ENCODE measurements around the gene TNFAIP8L2. TPM values are rescaled to one million over a fixed set of nuclear protein-coding genes. Genes with fewer than 3 reads are reported as not detected.

The TNFAIP8L2 gene
- total RNA-seq, 1 donor from 2014 or later = not detected

DNA sequence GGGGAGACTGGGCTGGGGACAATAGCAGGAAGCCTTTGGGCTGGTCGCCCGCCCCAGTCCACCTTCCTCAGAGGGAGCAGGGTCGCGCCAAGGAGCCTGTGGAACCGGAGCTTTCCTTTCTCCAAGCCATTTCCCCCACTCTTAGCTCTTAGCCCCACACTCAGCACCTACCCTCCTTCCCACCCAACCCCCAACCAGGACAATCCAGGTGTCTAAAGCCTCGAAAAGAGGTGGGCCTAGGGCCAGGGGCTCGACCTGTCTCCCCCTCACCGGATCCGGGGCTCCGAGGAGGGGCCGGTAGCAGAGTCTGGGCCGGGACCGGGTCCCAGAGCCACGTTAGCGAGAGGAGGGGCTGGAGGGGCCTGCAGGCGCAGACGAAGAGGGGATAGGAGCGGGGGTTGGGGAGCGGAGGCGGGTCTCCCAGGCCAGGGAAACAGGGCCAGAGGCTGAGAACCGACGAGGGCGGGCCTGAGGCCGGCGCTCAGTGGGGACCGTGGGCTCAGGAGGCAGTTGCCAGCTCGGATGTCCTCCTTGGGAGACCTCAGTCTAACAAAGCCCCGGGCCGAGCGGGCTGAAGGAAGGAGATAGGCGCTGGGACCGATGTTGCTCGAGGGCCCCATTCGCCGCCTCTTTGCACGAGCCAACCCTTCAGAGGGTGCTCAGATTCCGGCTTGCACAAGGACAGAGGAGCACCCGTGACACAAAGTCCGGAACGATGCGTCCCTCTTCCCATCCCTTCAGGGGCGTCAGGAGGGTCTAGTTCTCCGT lies 11.0 kb upstream of the TNFAIP8L2 start:
- peak; percentile 45 for DNase-seq
- Mint-ChIP-seq H3K36me3 (ENCODE audit: unreplicated experiment) (no peaks in the 10 kb centered on the region), H3K27me3 (ENCODE audit: unreplicated experiment) (peaks cover 7% of the 10 kb centered on the region), H3K4me1 (ENCODE audit: low read depth, unreplicated experiment) (peaks cover 29% of the 10 kb centered on the region), H3K27ac (ENCODE audit: unreplicated experiment) (peak overlapping the region; percentile 91), H3K4me3 (ENCODE audit: unreplicated experiment) (peak overlapping the region; percentile 99), H3K9me3 (ENCODE audit: unreplicated experiment) (peaks cover 6% of the 10 kb centered on the region)
- TF ChIP-seq, protein P1, sequence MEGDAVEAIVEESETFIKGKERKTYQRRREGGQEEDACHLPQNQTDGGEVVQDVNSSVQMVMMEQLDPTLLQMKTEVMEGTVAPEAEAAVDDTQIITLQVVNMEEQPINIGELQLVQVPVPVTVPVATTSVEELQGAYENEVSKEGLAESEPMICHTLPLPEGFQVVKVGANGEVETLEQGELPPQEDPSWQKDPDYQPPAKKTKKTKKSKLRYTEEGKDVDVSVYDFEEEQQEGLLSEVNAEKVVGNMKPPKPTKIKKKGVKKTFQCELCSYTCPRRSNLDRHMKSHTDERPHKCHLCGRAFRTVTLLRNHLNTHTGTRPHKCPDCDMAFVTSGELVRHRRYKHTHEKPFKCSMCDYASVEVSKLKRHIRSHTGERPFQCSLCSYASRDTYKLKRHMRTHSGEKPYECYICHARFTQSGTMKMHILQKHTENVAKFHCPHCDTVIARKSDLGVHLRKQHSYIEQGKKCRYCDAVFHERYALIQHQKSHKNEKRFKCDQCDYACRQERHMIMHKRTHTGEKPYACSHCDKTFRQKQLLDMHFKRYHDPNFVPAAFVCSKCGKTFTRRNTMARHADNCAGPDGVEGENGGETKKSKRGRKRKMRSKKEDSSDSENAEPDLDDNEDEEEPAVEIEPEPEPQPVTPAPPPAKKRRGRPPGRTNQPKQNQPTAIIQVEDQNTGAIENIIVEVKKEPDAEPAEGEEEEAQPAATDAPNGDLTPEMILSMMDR (IDR thresholded peaks at IDR 0.05; ENCODE audit: partially characterized antibody, unreplicated experiment) = no peak

DNA sequence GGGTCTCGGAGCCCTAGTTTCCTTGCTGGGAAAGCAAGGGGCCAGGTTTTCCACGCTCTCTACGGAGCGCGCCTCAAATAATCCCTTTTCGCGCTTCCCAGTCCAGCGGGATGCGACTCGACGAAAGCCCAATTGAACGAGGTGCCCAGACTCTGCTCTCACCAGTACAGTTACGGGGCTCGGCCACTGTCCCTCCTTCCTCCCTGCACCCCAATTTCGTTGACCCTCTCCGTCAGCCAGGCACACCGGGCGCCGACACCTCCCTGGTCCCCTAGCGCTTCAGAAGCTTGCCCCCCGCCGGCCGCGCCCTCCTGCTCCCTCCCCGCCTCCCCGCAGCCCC lies 10.4 kb upstream of the TNFAIP8L2 start:
- TF ChIP-seq, protein P1 (IDR thresholded peaks at IDR 0.05; ENCODE audit: partially characterized antibody, unreplicated experiment) = no peak
- peaks cover 7% of the 10 kb centered on the region for H3K27me3 Mint-ChIP-seq (ENCODE audit: unreplicated experiment)
- H3K36me3 Mint-ChIP-seq (ENCODE audit: unreplicated experiment) = no peaks in the 10 kb centered on the region
- no peak for DNase-seq
- H3K9me3 Mint-ChIP-seq (ENCODE audit: unreplicated experiment) = peaks cover 6% of the 10 kb centered on the region
- H3K27ac Mint-ChIP-seq (ENCODE audit: unreplicated experiment) = peak overlapping the region; percentile 91
- H3K4me3 Mint-ChIP-seq (ENCODE audit: unreplicated experiment) = peak overlapping the region; percentile 99
- H3K4me1 Mint-ChIP-seq (ENCODE audit: low read depth, unreplicated experiment) = peaks cover 29% of the 10 kb centered on the region

DNA sequence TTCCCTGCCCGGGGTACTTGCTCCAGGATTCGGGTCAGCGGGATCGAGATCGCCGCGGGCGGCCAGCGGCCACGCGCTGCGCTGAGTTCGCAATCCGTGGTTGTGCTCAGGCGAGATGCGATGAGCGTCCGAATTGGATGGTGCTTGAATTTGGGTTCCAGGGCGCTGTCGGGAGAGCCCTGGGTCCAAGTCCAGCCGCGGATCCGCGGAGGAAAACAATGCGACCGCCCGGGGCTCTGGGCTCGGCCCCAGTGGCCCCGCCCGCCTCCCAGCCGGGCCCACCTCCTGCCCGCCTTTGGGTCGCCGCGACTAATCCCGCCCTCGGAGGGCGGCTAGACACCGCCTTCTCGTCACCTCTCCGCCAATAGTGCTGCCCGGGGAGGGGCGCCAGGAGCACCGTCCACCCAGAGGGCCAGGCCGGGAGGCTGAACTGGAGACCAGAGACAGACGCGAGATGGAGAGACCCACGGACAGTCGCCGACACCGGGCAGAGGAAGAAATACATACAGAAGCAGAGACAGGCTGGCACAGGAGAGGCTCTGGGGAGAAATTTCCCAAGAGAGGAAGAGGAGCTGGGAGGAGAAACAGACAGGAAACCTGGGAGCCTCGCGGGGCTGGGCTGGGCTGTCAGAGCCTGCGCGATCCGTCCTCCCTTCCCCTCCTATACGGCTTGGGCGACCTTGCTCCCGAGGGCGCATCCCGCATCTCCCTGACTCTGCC lies 9.9 kb upstream of the TNFAIP8L2 start, which contains the start of gene SEMA6C:
Gene SEMA6C, minus strand, starts transcription at position 220 of the 720 bp plus-strand sequence. CDS start 4,010 bp downstream, outside the sequence.
- TF ChIP-seq, protein P1 (IDR thresholded peaks at IDR 0.05; ENCODE audit: partially characterized antibody, unreplicated experiment) = no peak
- Mint-ChIP-seq H3K4me1 (ENCODE audit: low read depth, unreplicated experiment) (peaks cover 29% of the 10 kb centered on the region), H3K27me3 (ENCODE audit: unreplicated experiment) (peaks cover 7% of the 10 kb centered on the region), H3K9me3 (ENCODE audit: unreplicated experiment) (peaks cover 6% of the 10 kb centered on the region), H3K36me3 (ENCODE audit: unreplicated experiment) (no peaks in the 10 kb centered on the region), H3K4me3 (ENCODE audit: unreplicated experiment) (peak within 1 kb of the TSS; percentile 99), H3K27ac (ENCODE audit: unreplicated experiment) (peak within 1 kb of the TSS; percentile 91)
- peak; percentile 95 for DNase-seq

DNA sequence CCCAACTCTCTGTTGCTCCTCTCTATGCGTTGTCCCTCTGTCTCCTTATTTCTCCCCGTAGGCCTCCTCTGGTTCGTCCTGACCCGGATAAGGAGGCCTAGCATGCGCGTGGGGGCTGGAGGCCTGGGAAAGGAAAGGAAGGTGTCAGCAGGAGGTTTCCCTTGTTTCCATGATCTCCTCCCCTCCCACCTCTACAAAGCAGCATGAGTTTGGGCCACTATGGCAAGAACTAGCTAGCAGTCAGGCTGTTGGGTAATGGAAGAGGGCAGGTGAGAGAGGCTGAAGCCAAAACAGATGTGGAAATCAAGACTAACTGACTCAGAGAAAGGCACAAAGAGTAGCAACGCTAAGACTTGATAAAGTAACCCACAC lies 9.3 kb upstream of the TNFAIP8L2 start:
- H3K27ac Mint-ChIP-seq (ENCODE audit: unreplicated experiment) = peak overlapping the region; percentile 74
- H3K4me3 Mint-ChIP-seq (ENCODE audit: unreplicated experiment) = peak overlapping the region; percentile 99
- H3K36me3 Mint-ChIP-seq (ENCODE audit: unreplicated experiment) = no peaks in the 10 kb centered on the region
- H3K4me1 Mint-ChIP-seq (ENCODE audit: low read depth, unreplicated experiment) = peaks cover 29% of the 10 kb centered on the region
- DNase-seq = no peak
- H3K27me3 Mint-ChIP-seq (ENCODE audit: unreplicated experiment) = peaks cover 7% of the 10 kb centered on the region
- H3K9me3 Mint-ChIP-seq (ENCODE audit: unreplicated experiment) = peaks cover 9% of the 10 kb centered on the region
- TF ChIP-seq, protein P1 (IDR thresholded peaks at IDR 0.05; ENCODE audit: partially characterized antibody, unreplicated experiment) = no peak

DNA sequence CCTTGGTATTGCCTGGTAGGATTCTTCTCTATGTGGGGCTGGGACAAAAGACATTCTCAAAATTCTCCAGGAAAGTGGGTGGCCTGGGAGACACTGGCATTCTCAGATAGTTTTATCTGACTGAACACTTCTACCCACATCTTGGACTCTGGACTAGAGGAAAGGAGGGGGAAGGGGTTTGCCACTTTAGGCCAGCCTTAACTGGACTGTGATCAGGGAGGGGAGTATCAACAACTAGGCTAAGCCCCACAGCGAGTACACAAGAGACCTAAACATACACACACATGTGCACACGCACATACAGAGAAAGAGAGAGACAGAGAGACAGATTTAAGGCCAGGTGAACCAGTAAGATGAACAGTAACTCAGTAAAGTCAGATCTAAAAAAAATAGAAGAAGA lies 8.8 kb upstream of the TNFAIP8L2 start:
- TF ChIP-seq, protein P1 (IDR thresholded peaks at IDR 0.05; ENCODE audit: partially characterized antibody, unreplicated experiment) = no peak
- peaks cover 9% of the 10 kb centered on the region for H3K9me3 Mint-ChIP-seq (ENCODE audit: unreplicated experiment)
- no peak for DNase-seq
- peaks cover 29% of the 10 kb centered on the region for H3K4me1 Mint-ChIP-seq (ENCODE audit: low read depth, unreplicated experiment)
- peak overlapping the region; percentile 99 for H3K4me3 Mint-ChIP-seq (ENCODE audit: unreplicated experiment)
- H3K27me3 Mint-ChIP-seq (ENCODE audit: unreplicated experiment) = peaks cover 7% of the 10 kb centered on the region
- no peaks in the 10 kb centered on the region for H3K36me3 Mint-ChIP-seq (ENCODE audit: unreplicated experiment)
- no peak overlapping the region for H3K27ac Mint-ChIP-seq (ENCODE audit: unreplicated experiment)
